Left ventricle myocardium inferior (tissue), 1 donor: ENCODE measurements around the gene MVB12B. TPM values are rescaled to one million over a fixed set of nuclear protein-coding genes. Genes with fewer than 3 reads are reported as not detected.
A peak's percentile ranks its signal among the peaks of the same experiment; 100 is the strongest.

Source experiments
- DNase-seq: peaks from one replicate; pipeline ENCODE4 v3.0.0-alpha.2; 2020
- H3K27ac ChIP-seq: fragments of 200-600 bp; replicated peaks from 2 replicates; pipeline ENCODE4 v1.8.0; 2021
- H3K27me3 ChIP-seq: fragments of 200-600 bp; 2 replicates; pipeline ENCODE4 v1.8.0; 2021; ENCODE audit warnings: low read depth
- H3K36me3 ChIP-seq: fragments of 200-600 bp; 2 replicates; pipeline ENCODE4 v1.8.0; 2021
- H3K4me1 ChIP-seq: fragments of 200-600 bp; 2 replicates; pipeline ENCODE4 v1.8.0; 2021
- H3K4me3 ChIP-seq: fragments of 200-600 bp; 2 replicates; pipeline ENCODE4 v1.8.0; 2021; ENCODE audit warnings: mild to moderate bottlenecking, moderate library complexity
- H3K9me3 ChIP-seq: fragments of 200-600 bp; replicated peaks from 2 replicates; pipeline ENCODE4 v1.8.0; 2021
- intact Hi-C: fragments of 100-400 bp; cut with micrococcal nuclease; formaldehyde crosslinking; loops from one replicate; pipeline ENCODE4 v1.11.0; 2022
- total RNA-seq: library from RNA; stranded (reverse); fragmentation: NEBNext Ultra II Directional; extraction: Animal tissue kit (Norgen Biotek cat#: 25700); gene quantifications from one replicate; pipeline ENCODE4 v1.2.1, GENCODE V29; 2021
- TF ChIP-seq, protein P1 (sequence below): fragments of 200-600 bp; IDR thresholded peaks from 2 replicates; pipeline ENCODE4 v1.8.0; 2021; ENCODE audit warnings: antibody characterized with exemption, mild to moderate bottlenecking, borderline replicate concordance
- donor health status: DM: no; HTN: yes; CAD: no; lungs with severe emphysema.

MVB12B gene
- total RNA-seq, 1 donor from 2014 or later: 11.2 TPM

DNA sequence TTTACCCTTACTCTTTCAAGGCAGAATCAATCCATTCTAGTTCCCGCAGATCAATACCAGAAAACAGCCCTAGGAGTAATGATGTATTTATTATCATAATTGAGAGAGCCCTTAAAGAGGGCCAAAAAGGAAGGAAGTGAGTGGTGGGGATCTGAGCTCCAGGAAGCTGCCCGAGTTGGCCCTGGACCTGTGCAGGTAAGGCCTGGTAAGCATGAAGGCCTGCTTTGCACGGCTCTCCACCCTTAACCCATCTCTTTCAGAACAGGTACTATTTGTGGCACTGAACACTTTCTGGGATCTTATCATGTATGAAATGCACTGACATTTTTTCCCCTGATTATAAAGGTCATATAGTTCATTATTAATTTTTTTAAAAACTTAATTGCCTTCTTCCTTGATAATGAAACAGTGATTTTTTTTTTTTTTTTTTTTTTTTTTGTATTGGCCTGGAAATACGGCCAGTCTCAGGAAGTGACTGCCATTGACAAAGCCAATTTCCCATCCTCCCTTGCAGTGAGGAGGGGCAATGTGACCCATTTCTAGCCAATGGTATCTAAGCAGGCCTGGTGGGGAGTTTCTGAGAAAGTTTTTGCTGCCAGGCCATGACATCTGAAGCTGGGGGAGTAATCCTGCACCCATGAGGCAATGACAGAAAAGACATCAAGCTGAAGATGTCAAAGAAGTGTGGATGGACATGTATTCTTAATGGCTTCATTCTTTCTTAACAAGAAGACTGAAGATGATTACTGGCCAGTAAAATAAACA lies 6.3 kb upstream of the MVB12B start:
- TF ChIP-seq, protein P1, sequence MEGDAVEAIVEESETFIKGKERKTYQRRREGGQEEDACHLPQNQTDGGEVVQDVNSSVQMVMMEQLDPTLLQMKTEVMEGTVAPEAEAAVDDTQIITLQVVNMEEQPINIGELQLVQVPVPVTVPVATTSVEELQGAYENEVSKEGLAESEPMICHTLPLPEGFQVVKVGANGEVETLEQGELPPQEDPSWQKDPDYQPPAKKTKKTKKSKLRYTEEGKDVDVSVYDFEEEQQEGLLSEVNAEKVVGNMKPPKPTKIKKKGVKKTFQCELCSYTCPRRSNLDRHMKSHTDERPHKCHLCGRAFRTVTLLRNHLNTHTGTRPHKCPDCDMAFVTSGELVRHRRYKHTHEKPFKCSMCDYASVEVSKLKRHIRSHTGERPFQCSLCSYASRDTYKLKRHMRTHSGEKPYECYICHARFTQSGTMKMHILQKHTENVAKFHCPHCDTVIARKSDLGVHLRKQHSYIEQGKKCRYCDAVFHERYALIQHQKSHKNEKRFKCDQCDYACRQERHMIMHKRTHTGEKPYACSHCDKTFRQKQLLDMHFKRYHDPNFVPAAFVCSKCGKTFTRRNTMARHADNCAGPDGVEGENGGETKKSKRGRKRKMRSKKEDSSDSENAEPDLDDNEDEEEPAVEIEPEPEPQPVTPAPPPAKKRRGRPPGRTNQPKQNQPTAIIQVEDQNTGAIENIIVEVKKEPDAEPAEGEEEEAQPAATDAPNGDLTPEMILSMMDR: no peak
- intact Hi-C loops: no loop called here

DNA sequence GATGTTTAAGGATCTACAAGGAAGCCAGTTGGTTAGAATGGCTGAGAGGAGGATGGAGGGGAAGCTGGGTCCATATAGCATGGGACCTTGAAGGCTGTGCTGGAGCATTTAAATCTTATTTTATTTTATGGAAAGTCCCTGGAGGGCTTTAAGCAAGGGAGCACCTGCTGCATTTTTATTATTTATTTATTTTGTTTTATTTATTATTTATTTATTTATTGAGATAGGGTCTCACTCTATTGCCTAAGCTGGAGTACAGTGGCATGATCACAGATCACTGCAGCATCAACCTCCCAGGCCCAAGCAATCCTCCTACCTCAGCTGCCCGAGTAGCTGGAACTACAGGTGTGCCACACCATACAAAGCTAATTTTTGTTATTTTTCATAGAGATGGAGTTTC lies 4.9 kb upstream of the MVB12B start:
- no peak for DNase-seq
- Histone ChIP-seq H3K4me3 (no peak overlapping the region), H3K9me3 (peaks cover 20% of the 10 kb centered on the region), H3K36me3 (no peaks in the 10 kb centered on the region), H3K27me3 (no peaks in the 10 kb centered on the region), H3K27ac (no peak overlapping the region), H3K4me1 (peaks cover 7% of the 10 kb centered on the region)
- TF ChIP-seq, protein P1: no peak
- intact Hi-C loops: no loop called here

More for the DNA sequence above, 6.3 kb upstream of the MVB12B start:
- H3K9me3 ChIP-seq: peaks cover 20% of the 10 kb centered on the region
- no peaks in the 10 kb centered on the region for H3K27me3 ChIP-seq
- H3K27ac ChIP-seq: no peak overlapping the region
- DNase-seq: no peak
- H3K4me3 ChIP-seq: no peak overlapping the region
- no peaks in the 10 kb centered on the region for H3K4me1 ChIP-seq
- no peaks in the 10 kb centered on the region for H3K36me3 ChIP-seq

DNA sequence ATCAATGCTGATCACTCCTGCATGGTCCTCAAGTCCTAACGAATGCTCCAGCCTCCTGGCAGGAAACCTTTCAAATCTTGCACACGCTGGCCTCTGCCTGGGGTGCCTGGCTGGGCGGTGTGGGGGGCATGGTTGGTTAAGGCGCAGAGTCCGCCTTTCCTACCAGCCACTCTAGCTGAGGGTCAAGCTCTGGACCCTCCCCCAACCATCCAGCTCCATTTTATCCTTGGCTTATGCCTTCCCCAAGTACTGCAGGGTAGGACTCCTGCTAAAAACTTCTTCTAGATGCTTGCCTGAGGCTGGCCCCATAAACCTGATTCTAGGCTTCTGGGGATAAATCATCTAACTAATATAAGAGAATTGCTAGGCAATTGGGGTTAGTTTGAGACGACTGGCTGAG lies 808 bp upstream of the MVB12B start:
- intact Hi-C loops: no loop called here
- peak overlapping the region; percentile 78 for H3K4me3 ChIP-seq
- H3K27me3 ChIP-seq: no peaks in the 10 kb centered on the region
- peak overlapping the region; percentile 83 for H3K27ac ChIP-seq
- TF ChIP-seq, protein P1: no peak
- H3K9me3 ChIP-seq: peaks cover 20% of the 10 kb centered on the region
- peaks cover 34% of the 10 kb centered on the region for H3K4me1 ChIP-seq
- no peak for DNase-seq
- no peaks in the 10 kb centered on the region for H3K36me3 ChIP-seq

DNA sequence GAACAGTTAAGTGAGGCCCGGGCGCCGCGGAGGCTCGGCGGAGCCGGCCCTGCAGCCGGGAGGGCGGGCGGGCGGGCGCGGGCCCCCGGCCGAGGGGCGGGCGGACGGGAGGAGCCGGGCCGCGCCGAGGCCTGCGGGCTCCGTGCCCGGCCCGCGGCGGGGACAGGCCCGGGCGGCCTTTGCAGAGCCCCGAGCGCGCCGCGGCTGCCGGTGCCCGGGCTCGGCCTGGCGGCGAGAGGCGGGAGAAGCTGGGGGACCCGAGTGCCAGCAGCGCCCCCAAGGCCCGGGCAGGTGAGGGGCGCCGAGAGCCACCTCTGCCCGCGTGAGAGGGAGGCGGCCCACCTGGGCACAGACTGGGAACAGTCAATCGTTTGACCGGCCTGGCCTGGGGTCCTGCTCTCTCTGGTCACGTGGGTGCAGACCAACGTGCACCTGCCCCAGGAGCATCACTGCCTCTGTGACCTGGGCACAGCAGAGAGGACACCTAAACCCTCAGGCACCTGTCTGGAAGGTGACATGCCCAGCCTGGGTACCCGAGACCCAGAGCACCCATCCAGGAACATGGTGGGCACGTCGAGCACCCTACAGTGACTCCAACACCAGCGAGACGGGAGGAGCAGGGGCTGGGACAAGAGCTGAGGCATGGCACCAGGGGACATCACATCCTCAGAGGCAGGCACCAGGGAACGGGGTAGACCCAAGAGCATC lies 531 bp downstream of the MVB12B start:
- H3K9me3 ChIP-seq: peaks cover 20% of the 10 kb centered on the region
- peak overlapping the region; percentile 83 for H3K27ac ChIP-seq
- H3K27me3 ChIP-seq: no peaks in the 10 kb centered on the region
- no peaks in the 10 kb centered on the region for H3K36me3 ChIP-seq
- peaks cover 43% of the 10 kb centered on the region for H3K4me1 ChIP-seq
- no peak for DNase-seq
- intact Hi-C loops: no loop called here
- peak overlapping the region; percentile 78 for H3K4me3 ChIP-seq
- TF ChIP-seq, protein P1: no peak

DNA sequence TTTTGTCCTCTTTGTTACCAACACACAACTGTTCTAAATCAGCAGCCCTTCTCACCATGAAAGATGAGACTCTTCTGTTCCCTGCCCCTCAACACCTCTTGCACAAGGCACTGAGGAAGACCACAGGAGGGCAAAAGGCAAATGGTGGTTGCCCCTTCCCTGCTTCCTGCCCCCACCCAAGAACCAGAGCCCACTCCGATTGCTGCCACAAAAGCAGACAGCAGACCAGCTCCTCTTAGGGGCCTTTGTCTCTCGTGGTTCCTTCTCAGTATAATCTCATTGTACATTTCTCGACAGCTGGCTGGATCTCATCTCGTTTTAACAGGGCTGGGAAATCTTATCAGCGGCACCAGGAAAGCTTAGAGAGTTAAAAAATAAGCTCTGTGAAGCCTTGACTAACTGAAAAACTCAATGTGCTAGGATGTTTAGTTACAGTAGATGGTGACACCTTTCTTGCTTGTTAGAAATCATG lies 1.1 kb downstream of the MVB12B start:
- Histone ChIP-seq H3K9me3 (peaks cover 20% of the 10 kb centered on the region), H3K4me3 (peak overlapping the region; percentile 78), H3K27me3 (no peaks in the 10 kb centered on the region), H3K36me3 (no peaks in the 10 kb centered on the region), H3K27ac (peak overlapping the region; percentile 83), H3K4me1 (peaks cover 49% of the 10 kb centered on the region)
- TF ChIP-seq, protein P1: no peak
- DNase-seq: no peak
- intact Hi-C loops: no loop called here
